Right ventricle myocardium inferior (tissue), 1 donor: Measurements from ENCODE around the gene NBPF1. TPM values are rescaled to one million over a fixed set of nuclear protein-coding genes. Genes with fewer than 3 reads are reported as not detected.
A peak's percentile ranks its signal among the peaks of the same experiment; 100 is the strongest.
"Not testable (repeated sequence)": the region's sequence is repeated elsewhere in the genome, so short reads cannot be mapped to it uniquely, and the experiment has no call there.

ENCODE experiments used
- ATAC-seq: fragments of 200-7000 bp; cut with Tn5 transposase; one replicate; pipeline ENCODE4 v1.9.1; 2020; ENCODE audit warnings: mild to moderate bottlenecking, moderate library complexity
- DNase-seq: peaks from one replicate; pipeline ENCODE4 v3.0.0; 2021; ENCODE audit errors: missing footprints
- intact Hi-C: fragments of 100-400 bp; cut with DNase I; formaldehyde crosslinking; loops from one replicate; pipeline ENCODE4 v1.11.0; 2022
- total RNA-seq: library from RNA; stranded (reverse); fragmentation: NEBNext Ultra II Directional; extraction: Animal tissue kit (Norgen Biotek cat#: 25700); gene quantifications from one replicate; pipeline ENCODE4 v1.2.1, GENCODE V29; 2021
- donor health status: DM: no; HTN: yes; CAD: no; lungs with severe emphysema.

The NBPF1 gene
- total RNA-seq, 1 donor from 2014 or later = 12.4 TPM

DNA sequence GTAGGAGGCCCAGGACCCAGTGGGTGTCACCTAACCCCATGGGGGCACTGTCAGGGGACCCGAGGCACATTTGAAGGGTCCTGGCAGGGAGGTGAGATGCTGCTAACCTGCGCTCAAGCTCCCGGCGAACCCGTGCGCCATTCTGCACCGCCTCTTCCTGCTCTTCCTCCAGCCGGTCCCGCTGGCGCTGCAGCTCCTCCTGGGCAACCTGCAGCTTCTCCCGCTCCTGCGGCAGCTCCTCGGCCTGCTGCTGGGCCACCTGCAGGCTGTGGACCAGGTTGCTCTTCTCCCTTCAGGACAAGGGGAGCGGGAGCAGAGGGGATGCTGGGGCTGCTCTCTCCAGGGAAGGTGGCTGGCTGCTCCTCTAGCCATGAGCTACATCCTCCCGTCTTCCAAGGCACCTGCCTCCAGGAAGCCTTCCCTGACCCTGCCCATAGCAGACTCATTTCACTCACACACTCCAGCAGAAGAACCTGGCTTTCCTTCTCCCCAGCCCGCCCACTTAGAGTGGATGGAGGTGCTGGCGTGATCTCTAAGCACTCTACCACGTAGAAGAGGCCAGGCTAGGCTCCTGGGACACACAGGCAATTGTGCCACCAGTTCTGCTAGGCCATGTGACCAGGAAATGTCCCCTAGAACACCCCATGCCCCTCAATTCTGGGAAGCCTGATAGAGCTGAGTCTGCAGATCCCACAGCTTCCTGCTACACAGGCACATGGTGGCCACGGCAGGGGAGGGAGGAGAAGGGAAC is 15.2 kb upstream of the NBPF1 start:
- ATAC-seq (no peak), DNase-seq (peak; percentile 71)
- intact Hi-C loops = no loop called here

- intact Hi-C loops = not testable (repeated sequence)
Measured at GRCh38 chr1:16626409-16626983, 13.1 kb upstream of the NBPF1 start.

GRCh38 chr1:16625497-16626408 is 12.4 kb upstream of the NBPF1 start:
- intact Hi-C loops = no loop called here
- DNase-seq (peak; percentile 66), ATAC-seq (peak; percentile 7)

More at GRCh38 chr1:16626409-16626983, 13.1 kb upstream of the NBPF1 start:
- not testable (repeated sequence) for DNase-seq, ATAC-seq

DNA sequence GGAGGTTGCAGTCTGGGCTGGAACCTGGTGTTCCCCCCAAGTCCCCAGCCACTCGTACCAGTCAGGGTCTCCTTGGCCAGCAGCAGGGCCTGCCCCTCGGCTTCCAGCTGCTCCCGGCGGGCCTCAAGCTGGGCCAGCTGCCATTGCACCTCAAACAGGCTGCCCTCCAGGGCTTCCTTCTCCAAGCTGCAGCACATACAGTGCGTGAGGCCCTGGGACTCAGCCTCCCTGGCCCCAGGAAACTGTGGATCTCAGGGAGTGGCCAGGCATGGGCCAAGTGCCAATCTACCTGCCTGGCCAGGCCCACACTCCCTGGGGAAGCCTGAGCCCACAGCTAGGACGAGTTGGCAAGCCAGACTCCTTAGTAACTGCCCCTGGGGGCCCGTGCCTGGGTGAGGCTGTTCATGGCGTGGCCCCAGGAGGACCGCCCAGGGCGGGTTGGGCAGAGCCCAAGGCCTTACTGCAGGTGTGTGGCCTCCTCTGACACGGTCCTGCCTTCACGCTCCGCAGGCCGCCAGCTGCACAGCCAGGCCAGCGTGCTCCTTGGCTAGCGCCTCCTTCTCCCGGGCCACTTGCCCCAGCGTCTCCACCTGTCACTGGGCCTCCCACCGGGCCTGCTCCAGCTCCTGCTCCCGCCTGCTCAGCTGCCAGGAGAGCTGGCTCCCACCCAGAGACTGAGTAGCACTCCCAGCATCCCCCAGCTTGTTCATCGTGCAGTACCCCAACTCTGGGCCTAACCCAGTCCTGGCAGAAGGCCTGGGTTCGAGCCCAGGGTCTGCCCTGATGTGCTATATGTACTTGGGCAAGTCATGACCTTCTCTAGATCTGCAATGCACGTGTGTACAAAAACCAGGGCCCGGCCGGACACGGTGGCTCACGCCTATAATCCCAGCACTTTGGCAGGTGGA is 10.7 kb upstream of the NBPF1 start:
- ATAC-seq, intact Hi-C loops: not testable (repeated sequence)
- peak; percentile 70 for DNase-seq

DNA sequence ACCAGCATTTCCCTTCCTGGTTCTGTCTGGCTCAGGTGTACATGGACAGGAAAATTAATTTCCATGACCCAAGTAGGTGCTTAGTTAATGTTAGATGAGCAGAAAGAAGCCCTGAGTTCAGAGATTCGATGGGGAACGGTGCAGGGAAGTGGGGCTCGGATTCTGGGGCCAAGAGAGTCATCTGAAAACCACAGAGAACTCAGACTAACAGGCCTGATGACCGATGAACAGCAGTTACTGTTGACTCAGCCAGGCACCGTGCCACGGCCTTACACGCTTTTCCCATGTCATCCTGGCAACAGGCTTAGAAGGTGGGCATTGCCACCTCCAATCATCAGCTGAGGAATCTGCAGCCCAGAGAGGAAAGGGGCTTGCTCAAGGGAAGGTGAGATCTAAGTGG is 10.0 kb upstream of the NBPF1 start:
- ATAC-seq, intact Hi-C loops, DNase-seq: not testable (repeated sequence)

- ATAC-seq, intact Hi-C loops, DNase-seq: not testable (repeated sequence)
Measured at GRCh38 chr1:16621681-16622315, 8.4 kb upstream of the NBPF1 start.

DNA sequence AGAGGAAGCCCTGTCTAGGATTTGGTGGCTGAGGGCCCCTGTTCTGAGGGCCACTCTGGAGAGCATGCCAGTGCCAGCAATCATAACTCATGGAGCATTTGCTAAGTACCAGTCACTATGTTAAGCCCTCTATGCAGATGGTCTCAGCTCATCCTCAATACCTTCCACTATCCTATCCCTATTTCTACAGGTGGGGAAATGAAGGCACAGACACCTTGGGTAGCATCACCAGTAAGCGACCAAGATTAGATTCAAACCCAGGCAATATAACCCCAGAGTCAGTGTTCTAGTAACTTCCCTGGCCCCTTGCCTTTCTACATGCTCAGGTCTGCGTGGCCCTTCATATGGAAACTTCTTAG is 7.9 kb upstream of the NBPF1 start:
- ATAC-seq (no peak), DNase-seq (no peak)
- intact Hi-C loops = no loop called here

- DNase-seq, intact Hi-C loops, ATAC-seq: not testable (repeated sequence)
Measured at GRCh38 chr1:16619803-16620501, 6.6 kb upstream of the NBPF1 start.

DNA sequence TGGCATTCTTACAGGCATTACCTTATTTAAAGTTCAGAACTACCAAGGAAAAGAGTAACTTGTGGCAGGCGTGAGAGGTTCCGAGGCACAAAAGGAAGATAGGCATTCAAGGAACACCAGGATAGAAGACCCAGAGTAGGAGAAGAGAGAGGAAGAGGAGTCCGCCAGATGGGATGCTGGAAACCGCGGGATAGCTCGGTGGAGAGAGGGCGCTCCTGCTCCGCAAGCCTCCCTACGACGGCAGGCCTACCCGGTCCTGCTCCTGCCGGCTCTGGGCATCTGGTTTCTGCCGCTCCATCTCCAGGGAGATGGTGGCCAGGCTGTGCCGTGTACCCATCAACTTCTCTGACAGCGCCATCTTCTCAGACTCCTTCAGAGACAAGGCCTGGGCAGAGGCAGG is 5.4 kb upstream of the NBPF1 start:
- intact Hi-C loops = no loop called here
- no peak for ATAC-seq
- DNase-seq = peak; percentile 64

- ATAC-seq (no peak), DNase-seq (no peak)
- intact Hi-C loops = no loop called here
Measured at GRCh38 chr1:16617778-16618580, 4.6 kb upstream of the NBPF1 start.

GRCh38 chr1:16617114-16617631 is 3.8 kb upstream of the NBPF1 start:
- intact Hi-C loops = no loop called here
- no peak for DNase-seq
- no peak for ATAC-seq

DNA sequence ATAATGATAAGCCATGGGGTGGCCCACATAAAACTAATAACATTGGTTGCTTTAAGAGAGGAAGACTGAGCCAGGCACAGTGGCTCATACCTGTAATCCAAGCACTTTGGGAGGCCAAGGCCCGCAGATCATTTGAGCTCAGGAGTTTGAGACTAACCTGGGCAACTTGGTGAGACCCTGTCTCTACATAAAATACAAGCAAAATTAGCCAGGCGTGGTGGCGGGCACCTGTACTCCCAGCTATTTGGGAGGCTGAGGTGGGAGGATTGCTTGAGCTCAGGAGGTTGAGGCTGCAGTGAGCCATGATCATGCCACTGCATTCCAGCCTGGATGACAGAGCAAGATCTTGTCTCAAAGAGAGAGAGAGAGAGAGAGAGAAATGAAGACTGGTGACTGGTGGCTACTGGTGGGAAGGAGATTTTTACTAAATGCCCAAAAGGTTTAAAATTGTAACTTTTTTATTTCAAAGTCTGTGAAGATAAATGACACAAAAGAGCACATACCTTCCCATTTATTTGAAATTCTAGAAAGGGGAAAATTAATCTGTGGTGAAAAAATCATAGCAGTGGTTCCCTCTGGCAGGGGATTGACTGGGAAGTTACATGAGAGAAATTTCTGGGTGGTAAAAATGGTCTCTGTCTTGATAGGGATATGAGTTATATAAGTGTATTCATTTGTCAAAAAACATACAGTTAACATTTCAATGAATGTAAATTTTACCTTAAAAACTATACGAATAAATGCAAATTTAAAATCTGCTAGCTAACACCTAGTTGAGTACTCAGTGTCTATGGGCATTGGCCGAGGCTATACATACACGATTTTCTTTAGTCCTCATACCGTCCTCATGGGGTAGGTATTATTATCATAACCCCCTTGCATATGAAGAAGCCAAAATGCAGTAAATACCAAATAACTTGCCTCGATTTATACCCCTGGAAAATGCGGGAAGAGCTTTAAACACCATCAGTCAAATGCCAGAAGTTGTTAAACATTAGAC is 2.2 kb upstream of the NBPF1 start:
- DNase-seq (no peak), ATAC-seq (no peak)
- intact Hi-C loops = no loop called here

GRCh38 chr1:16614361-16615252 is 1.2 kb upstream of the NBPF1 start:
- no peak for DNase-seq
- no peak for ATAC-seq
- intact Hi-C loops = no loop called here
